ENCODE data around the gene CABYR. TPM values are rescaled to one million over a fixed set of nuclear protein-coding genes. Genes with fewer than 3 reads are reported as not detected.

Gene CABYR
- total and polyA plus RNA-seq, 2 of the 8 experiments (the other 6 are each of a cell fraction or from before 2014, with no cell fraction given) = 14.5 to 18.8 TPM

DNA sequence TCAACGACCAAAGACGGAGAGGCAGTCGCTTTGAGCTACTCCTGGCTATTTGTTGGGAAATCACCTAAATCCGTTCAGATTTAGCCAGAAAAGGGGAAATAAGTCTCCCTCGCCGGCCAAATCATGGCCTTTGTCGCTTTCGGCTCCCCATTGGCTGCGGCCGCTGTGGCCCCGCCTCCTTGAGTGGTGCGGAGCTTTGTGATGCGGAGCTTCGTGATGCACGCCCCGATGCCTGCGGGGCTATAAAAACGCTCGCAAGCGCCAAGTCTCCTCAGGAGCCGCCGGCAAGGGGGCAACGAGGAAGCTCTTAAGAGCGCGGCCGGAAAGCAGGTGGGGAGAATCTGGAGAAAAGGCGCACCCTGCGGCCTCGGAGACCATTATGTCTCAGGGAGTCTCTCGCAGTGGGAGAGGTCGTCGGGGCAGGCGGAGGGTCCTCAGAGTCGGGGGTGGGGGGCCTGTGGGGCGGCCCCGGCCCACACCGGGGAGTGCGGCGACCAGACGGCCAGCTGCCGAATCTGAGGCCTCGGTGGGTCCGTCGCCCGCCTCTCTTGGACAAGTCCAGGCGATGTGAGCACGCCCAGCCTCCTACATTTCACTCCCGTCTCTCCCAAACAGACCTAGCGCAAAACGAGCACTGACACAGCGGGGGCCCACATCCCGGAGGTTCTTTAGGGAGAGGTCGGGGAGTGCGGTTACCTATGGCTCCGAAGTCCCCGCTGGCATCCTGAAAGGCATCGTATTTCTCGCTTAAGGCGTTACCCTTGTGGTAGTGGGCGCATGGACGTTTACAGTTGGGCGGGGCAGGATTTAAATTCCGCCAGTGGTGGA, at the start of gene CABYR (continued):
- peak in 1 of 2 experiments; percentile 70; a peak in 1 of 4 replicates for TF ChIP-seq SIN3A (conservative IDR thresholded peaks at IDR 0.05 in 1 of 2, IDR thresholded peaks at IDR 0.05 in 1 of 2; ENCODE audit: low read depth in 1 of 2, low read length in 2 of 2)
- no peak for TF ChIP-seq KDM5A (IDR thresholded peaks at IDR 0.05; ENCODE audit: low read length)
- TF ChIP-seq RFX5 (IDR thresholded peaks at IDR 0.05; ENCODE audit: borderline replicate concordance, low read depth, low read length) = no peak
- TF ChIP-seq RXRA (IDR thresholded peaks at IDR 0.05; ENCODE audit: insufficient read depth, low read depth, low read length) = 0 out of 2 replicates have a peak, but pooled peaks have one; percentile 3
- no peak for TF ChIP-seq FOSL1 (IDR thresholded peaks at IDR 0.05; ENCODE audit: insufficient read depth, low read depth, low read length)
- TF ChIP-seq SUZ12 (IDR thresholded peaks at IDR 0.05; ENCODE audit: low read length) = no peak
- TF ChIP-seq, protein P1, sequence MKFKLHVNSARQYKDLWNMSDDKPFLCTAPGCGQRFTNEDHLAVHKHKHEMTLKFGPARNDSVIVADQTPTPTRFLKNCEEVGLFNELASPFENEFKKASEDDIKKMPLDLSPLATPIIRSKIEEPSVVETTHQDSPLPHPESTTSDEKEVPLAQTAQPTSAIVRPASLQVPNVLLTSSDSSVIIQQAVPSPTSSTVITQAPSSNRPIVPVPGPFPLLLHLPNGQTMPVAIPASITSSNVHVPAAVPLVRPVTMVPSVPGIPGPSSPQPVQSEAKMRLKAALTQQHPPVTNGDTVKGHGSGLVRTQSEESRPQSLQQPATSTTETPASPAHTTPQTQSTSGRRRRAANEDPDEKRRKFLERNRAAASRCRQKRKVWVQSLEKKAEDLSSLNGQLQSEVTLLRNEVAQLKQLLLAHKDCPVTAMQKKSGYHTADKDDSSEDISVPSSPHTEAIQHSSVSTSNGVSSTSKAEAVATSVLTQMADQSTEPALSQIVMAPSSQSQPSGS (IDR thresholded peaks at IDR 0.05; ENCODE audit: low read length) = no peak
- no peak for TF ChIP-seq CBX8 (IDR thresholded peaks at IDR 0.05; ENCODE audit: borderline replicate concordance, low read depth, low read length)
- TF ChIP-seq, protein P2, sequence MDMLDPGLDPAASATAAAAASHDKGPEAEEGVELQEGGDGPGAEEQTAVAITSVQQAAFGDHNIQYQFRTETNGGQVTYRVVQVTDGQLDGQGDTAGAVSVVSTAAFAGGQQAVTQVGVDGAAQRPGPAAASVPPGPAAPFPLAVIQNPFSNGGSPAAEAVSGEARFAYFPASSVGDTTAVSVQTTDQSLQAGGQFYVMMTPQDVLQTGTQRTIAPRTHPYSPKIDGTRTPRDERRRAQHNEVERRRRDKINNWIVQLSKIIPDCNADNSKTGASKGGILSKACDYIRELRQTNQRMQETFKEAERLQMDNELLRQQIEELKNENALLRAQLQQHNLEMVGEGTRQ (IDR thresholded peaks at IDR 0.05; ENCODE audit: low read length) = no peak
- TF ChIP-seq BRCA1 (IDR thresholded peaks at IDR 0.05; ENCODE audit: low read depth, low read length) = no peak
- peak; percentile 30 for TF ChIP-seq NANOG (IDR thresholded peaks at IDR 0.05; ENCODE audit: insufficient read depth, low read depth, low read length, poor library complexity, severe bottlenecking)
- peak; percentile 19; the same call in 1 of the 2 replicates for TF ChIP-seq YY1 (IDR thresholded peaks at IDR 0.05; ENCODE audit: low read depth, low read length)

Measured in H1 (cell line).